SJCRH30 (cell line): Measurements from ENCODE around the gene PDIA4. TPM values are rescaled to one million over a fixed set of nuclear protein-coding genes. Genes with fewer than 3 reads are reported as not detected.
A peak's percentile ranks its signal among the peaks of the same experiment; 100 is the strongest.
"Not testable (repeated sequence)": the region's sequence is repeated elsewhere in the genome, so short reads cannot be mapped to it uniquely, and the experiment has no call there.

Experiments used
- DNase-seq, 2 experiments: peaks; one replicate each; pipeline ENCODE4 v3.0.0-alpha.2; 2015 to 2020
- H3K27ac ChIP-seq: fragments of 250-450 bp; sonication (Bioruptor Pico); 2 replicates; pipeline ENCODE4 v1.5.1; 2020; ENCODE audit warnings: mild to moderate bottlenecking, moderate library complexity
- H3K27me3 ChIP-seq: fragments of 250-450 bp; sonication (Bioruptor Pico); 2 replicates; pipeline ENCODE4 v1.5.1; 2020; ENCODE audit warnings: mild to moderate bottlenecking, moderate library complexity
- H3K36me3 ChIP-seq: fragments of 250-450 bp; sonication (Bioruptor Pico); 2 replicates; pipeline ENCODE4 v1.5.1; 2020; ENCODE audit warnings: mild to moderate bottlenecking, moderate library complexity
- H3K4me1 ChIP-seq: fragments of 250-450 bp; sonication (Bioruptor Pico); 2 replicates; pipeline ENCODE4 v1.5.1; 2020; ENCODE audit warnings: mild to moderate bottlenecking, moderate library complexity
- H3K4me3 ChIP-seq: fragments of 250-450 bp; sonication (Bioruptor Pico); 2 replicates; pipeline ENCODE4 v1.5.1; 2020; ENCODE audit warnings: mild to moderate bottlenecking, moderate library complexity
- H3K9me3 ChIP-seq: fragments of 250-450 bp; sonication (Bioruptor Pico); replicated peaks from 2 replicates; pipeline ENCODE4 v1.5.1; 2020; ENCODE audit warnings: mild to moderate bottlenecking, moderate library complexity
- total RNA-seq: library from RNA; depleted of rRNA; stranded (reverse); fragments of >200 nt; shearing (Covaris generic); gene quantifications from 2 replicates; pipeline ENCODE4 v1.2.3, GENCODE V29; 2014

The PDIA4 gene
- total RNA-seq, 1 experiment from 2014 or later, result 222 TPM

DNA sequence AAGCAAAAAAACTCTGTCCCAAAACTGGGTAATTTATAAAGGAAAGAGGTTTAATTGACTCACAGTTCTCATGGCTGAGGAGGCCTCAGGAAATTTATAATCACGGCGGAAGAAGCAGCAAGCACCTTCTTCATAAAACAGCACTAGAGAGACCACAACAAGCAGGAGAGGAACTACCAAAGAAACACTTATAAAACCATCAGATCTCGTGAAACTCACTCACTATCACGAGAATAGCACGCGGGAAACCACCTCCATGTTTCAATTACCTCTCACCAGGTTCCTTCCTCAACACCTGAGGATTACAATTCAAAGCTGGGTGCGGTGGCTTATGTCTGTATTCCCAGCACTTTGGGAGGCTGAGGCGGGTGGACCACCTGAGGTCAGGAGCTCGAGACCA lies 48.5 kb downstream of the PDIA4 start:
- Histone ChIP-seq H3K9me3 (no peaks in the 10 kb centered on the region), H3K4me3 (no peak overlapping the region), H3K27ac (no peak overlapping the region), H3K27me3 (no peaks in the 10 kb centered on the region), H3K4me1 (no peaks in the 10 kb centered on the region; the same call in 1 of the 2 replicates), H3K36me3 (no peaks in the 10 kb centered on the region)
- no peak for DNase-seq

DNA sequence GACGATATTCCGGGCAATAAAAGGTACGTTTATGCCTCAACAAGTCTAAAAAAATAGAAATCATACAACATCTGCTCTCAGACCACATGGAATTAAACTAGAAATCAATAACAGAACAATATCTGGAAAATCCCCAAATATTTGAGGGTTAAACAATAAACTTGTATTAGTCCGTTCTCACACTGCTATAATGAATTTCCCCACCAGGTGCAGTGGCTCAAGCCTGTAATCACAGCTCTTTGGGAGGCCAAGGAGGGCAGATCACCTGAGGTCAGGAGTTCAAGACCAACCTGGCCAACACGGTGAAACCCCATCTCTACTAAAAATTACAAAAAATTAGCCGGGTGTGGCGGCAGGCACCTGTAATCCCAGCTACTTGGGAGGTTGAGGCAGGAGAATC lies 49.2 kb downstream of the PDIA4 start:
- not testable (repeated sequence) for H3K27ac ChIP-seq, DNase-seq

DNA sequence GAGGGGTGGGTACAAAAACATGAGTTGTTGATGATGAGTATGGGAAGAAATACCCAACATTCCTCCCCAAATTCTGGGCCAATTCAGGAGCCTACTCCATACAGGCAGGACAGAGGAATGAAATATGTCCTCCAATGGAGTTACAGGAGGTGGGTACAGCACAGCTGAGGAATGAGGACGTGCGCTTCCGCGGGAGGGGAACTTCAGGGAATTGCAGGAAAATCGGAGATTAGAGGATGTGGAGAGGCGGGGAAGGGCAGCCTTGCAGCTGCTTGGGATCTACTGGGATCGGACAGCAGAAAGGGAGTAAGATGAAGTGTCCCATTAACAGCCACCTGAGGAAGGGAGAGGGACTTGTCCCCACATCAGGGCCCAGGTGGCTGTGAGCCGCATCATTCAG lies 50.2 kb downstream of the PDIA4 start:
- no peaks in the 10 kb centered on the region for H3K27me3 ChIP-seq
- no peaks in the 10 kb centered on the region for H3K36me3 ChIP-seq
- H3K9me3 ChIP-seq, result no peaks in the 10 kb centered on the region
- peak overlapping the region; percentile 31 for H3K4me3 ChIP-seq
- H3K27ac ChIP-seq, result no peak overlapping the region
- peak; percentile 60 to 73 for DNase-seq
- H3K4me1 ChIP-seq, result no peaks in the 10 kb centered on the region; the same call in 1 of the 2 replicates

More for the DNA sequence above, 49.2 kb downstream of the PDIA4 start:
- H3K9me3 ChIP-seq, H3K4me1 ChIP-seq, H3K4me3 ChIP-seq, H3K36me3 ChIP-seq, H3K27me3 ChIP-seq: not testable (repeated sequence)

DNA sequence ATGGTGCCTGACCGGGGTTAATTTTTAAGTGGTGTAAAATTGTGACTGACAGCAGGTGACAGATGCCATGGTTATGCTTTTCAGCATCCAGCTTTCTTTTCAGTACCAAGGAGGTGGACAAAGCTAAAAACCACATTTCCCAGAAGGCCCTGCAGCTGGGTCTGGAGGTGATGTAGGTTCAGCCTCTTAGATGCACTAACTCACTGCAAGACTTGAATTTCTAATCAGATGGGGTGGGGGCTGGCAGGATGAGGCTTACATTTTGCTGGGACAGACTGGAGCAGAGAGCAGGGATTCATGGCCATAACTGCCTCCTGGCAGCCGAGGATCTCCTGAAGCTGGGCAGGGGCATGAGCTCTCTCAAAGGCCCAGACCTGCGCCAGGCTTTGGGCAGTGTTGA lies 52.4 kb downstream of the PDIA4 start:
- no peak overlapping the region for H3K27ac ChIP-seq
- no peaks in the 10 kb centered on the region for H3K4me1 ChIP-seq
- H3K9me3 ChIP-seq, result no peaks in the 10 kb centered on the region
- H3K27me3 ChIP-seq, result no peaks in the 10 kb centered on the region
- H3K36me3 ChIP-seq, result no peaks in the 10 kb centered on the region
- DNase-seq, result peak; percentile 21 to 40
- no peak overlapping the region for H3K4me3 ChIP-seq

DNA sequence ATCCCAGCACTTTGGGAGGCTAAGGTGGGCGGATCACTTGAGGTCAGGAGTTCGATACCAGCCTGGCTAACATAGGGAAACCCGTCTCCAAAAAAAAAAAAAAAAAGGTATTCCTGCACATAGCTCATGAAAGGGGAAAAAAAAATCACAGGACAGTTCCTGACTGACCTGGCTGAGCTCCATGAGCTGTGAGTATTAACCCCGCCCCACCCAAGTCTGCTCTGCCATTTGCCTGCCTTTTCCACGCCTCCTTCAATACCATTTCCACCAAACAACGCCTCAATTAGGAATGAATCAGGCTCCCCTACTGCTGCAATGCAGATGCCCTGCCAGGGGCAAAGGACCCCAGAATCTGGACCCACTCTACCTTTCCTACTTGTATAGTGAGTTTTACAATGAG lies 55.0 kb downstream of the PDIA4 start:
- Histone ChIP-seq H3K4me1 (no peaks in the 10 kb centered on the region), H3K27ac (no peak overlapping the region), H3K4me3 (no peak overlapping the region), H3K27me3 (no peaks in the 10 kb centered on the region), H3K9me3 (no peaks in the 10 kb centered on the region), H3K36me3 (no peaks in the 10 kb centered on the region)
- no peak for DNase-seq

DNA sequence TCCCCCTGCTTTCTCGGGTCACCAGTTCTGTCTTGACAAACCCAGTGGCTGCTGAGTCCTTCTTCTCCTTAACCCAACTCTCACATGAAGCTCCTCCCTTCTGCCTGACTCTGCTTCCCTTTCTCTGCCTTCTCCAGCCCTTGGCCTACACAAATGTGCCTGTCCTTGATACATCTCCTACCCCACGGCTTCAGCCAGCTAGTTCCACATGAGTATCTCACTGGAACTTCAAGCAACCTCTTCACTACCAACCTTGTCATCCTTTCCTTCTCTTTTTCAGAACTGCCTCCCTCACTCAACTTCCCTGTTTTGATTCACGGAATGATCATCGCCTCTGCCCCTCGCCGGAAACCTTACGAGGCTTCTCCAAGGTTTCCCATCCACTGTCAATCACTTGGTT lies 55.9 kb downstream of the PDIA4 start:
- no peak for DNase-seq
- Histone ChIP-seq H3K4me3 (no peak overlapping the region), H3K36me3 (no peaks in the 10 kb centered on the region), H3K27ac (no peak overlapping the region), H3K9me3 (no peaks in the 10 kb centered on the region), H3K4me1 (no peaks in the 10 kb centered on the region), H3K27me3 (no peaks in the 10 kb centered on the region)

DNA sequence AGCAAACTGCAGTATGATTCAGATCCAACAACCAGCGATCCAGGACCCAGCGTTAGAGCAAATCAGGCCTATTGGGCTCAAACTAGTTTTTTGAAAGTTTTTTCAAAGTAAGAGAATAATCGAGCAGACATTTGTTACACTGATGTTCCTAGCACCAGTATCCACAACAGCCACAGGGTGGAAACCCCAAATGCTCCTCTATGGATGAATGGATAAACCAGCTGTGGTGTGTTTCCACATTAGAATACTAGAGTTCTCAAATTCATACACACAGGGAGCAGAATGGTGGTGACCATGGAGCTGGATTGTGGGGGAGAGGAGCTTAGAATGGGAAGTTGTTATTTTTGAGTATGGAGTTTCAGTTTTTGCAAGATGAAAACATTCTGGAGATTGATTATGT lies 60.7 kb downstream of the PDIA4 start:
- no peaks in the 10 kb centered on the region for H3K9me3 ChIP-seq
- H3K36me3 ChIP-seq, result no peaks in the 10 kb centered on the region

DNA sequence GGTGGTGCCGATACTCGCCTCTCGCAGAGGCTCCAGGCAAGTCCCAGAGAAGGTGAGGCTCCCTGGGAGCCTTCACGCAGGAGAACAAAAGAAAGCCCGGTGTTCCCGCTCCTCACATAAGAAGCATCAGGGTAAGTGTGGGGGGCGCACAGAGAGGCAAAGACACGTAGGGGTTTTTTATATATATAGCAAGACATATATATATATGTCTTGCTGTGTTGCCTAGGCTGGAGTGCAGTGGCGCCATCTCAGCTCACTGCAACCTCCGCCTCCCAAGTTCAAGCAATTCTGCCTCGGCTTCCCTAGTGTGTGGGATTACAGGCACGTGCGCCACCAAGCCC lies 61.3 kb downstream of the PDIA4 start:
- Histone ChIP-seq H3K4me1 (peaks cover 4% of the 10 kb centered on the region; the same call in 1 of the 2 replicates), H3K27me3 (no peaks in the 10 kb centered on the region), H3K27ac (no peak overlapping the region), H3K9me3 (no peaks in the 10 kb centered on the region), H3K36me3 (no peaks in the 10 kb centered on the region), H3K4me3 (peak overlapping the region; percentile 28)
- no peak for DNase-seq

More for the DNA sequence above, 60.7 kb downstream of the PDIA4 start:
- H3K27me3 ChIP-seq, result no peaks in the 10 kb centered on the region
- H3K4me3 ChIP-seq, result no peak overlapping the region
- no peaks in the 10 kb centered on the region for H3K4me1 ChIP-seq
- no peak for DNase-seq
- no peak overlapping the region for H3K27ac ChIP-seq

DNA sequence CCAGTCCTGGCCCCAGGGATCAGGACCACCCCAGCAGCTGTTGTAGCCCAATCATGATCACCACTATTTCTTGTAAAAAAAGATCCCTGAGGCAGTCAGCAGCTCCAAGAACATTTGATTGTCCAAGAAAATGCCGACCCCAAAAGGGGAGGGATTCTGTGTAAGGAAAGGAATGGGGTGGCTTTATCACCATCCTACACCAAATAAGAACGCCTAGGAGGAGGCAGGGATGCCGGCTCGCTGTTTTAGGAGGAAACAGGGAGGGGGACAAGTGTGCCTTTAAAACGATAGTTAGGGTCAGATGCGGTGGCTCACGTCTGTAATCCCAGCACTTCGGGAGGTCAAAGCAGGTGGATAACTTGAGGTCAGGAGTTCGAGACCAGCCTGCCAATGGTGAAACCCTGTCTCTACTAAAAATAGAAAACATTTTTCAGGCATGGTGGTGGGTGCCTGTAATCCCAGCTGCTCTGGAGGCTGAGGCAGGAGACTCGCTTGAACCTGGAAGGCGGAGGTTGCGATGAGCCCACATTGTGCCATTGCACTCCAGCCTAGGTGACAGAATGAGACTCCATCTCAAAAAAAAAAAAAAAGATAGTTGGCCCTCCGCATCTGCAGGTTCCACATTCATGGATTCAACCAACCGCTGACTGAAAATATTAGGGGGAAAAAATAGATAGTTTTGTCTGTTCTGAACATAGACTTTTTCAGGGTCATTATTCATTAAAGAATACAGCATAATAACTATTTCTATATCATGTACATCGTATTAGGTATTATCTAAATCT lies 63.6 kb downstream of the PDIA4 start:
- peak; percentile 36 to 65 for DNase-seq
- no peak overlapping the region for H3K27ac ChIP-seq

DNA sequence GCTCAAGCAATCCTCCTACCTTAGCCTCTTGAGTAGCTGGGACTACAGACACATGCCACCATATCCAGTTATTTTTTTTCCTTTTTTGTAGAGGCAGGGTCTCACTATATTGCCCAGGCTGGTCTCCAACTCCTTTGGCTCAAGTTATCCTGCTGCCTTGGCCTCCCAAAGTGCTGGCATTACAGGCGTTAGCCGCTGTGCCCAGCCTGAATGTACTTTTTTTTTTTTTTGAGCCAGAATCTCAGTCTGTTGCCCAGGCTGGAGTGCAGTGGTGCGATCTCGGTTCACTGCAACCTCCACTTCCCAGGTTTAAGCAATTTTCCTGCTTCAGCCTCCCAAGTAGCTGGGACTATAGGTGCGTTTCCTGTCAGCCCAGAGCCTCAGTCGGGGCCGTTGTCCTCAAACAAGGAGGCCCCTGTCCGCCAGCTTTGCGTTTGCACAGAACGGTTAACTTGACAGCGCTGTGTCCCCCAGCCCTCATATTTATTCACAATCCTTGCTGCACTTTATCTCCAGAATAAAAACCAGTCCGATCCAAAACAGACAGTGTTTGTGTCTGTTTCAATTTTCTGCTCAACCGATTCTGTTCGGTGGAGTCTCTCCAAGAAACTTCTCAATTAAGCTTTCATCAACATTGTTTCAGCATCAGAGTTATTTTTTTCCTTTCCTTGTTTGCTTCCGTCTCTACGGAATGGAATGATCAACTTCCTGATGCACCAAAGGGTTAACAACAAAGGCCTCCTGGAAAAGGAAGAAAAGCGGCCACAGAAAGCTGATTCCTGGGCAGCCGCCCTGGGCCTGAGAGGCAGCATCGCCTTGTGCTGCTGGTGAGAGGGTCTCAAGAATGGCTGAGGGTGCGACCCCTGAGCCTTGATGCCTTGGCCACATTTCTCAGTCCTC lies 64.5 kb downstream of the PDIA4 start:
- Histone ChIP-seq H3K27me3 (peaks cover 5% of the 10 kb centered on the region; the same call in 1 of the 2 replicates), H3K27ac (no peak overlapping the region; the same call in 1 of the 2 replicates), H3K4me3 (peak overlapping the region; percentile 61), H3K9me3 (no peaks in the 10 kb centered on the region), H3K4me1 (peaks cover 4% of the 10 kb centered on the region; the same call in 1 of the 2 replicates), H3K36me3 (no peaks in the 10 kb centered on the region)
- DNase-seq, result peak; percentile 34 to 63

More for the DNA sequence above, 63.6 kb downstream of the PDIA4 start:
- H3K4me3 ChIP-seq, result peak overlapping the region; percentile 61
- H3K36me3 ChIP-seq, result no peaks in the 10 kb centered on the region
- no peaks in the 10 kb centered on the region for H3K9me3 ChIP-seq
- no peaks in the 10 kb centered on the region; the same call in 1 of the 2 replicates for H3K27me3 ChIP-seq
- peaks cover 4% of the 10 kb centered on the region; the same call in 1 of the 2 replicates for H3K4me1 ChIP-seq

DNA sequence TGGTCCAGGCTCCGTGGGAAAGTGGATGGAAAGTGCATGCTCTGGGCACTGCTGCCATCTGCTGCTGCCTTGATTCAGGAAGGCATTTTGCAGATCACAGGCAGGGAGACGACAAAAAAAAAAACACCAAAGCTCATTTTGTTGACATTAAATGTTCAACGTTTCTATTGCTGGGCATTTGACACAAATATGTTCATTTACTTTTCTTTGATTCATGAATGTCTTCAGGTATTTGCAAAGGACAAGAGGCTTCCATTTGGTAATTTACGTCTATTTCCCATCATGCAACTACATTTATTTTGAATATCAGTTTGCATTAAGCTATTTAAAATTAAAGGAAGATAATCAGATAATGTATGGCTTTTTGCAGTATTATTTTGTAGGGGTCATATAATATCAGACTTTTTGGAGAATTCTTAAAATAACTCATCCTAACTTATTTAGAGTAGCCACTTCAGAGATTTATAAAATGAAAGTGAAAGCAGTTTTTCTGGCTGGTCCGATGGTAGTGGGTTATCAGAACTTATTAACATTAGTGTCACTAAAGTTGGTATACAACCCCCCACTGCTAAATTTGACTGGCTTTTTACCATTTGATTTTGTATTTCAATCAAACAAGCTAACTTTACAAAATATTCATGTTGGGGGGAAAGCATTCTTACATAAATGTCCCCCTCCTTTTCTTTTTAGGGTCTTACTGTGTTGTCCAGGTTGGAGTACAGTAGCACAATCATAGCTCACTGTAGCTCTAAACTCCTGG lies 65.3 kb downstream of the PDIA4 start:
- H3K4me1 ChIP-seq, result peaks cover 4% of the 10 kb centered on the region; the same call in 1 of the 2 replicates
- peak overlapping the region; percentile 53 for H3K27ac ChIP-seq
- peaks cover 8% of the 10 kb centered on the region; the same call in 1 of the 2 replicates for H3K27me3 ChIP-seq
- no peaks in the 10 kb centered on the region for H3K36me3 ChIP-seq
- peak; percentile 62 to 81 for DNase-seq
- no peaks in the 10 kb centered on the region for H3K9me3 ChIP-seq
- peak overlapping the region; percentile 61 for H3K4me3 ChIP-seq

DNA sequence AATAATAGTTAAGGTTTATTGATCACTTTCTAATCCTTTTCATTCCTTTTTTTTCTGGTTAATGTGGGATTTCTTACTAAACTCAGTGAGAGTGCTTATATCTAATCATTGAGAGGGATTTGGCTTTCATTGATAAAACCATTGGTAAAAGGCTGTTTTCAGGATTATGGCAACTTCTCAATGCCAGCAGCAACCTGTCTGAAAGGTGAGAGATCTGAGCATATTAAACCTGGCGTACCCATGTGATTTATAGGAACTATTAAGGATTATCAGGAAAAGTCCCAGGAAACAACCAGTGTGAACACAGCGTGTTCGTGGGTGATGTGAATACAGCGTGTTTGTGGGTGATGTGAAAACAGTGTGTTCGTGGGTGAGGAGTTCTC lies 65.9 kb downstream of the PDIA4 start:
- Histone ChIP-seq H3K36me3 (no peaks in the 10 kb centered on the region), H3K4me3 (peak overlapping the region; percentile 61), H3K27me3 (peaks cover 8% of the 10 kb centered on the region; the same call in 1 of the 2 replicates), H3K4me1 (peaks cover 4% of the 10 kb centered on the region; the same call in 1 of the 2 replicates), H3K9me3 (no peaks in the 10 kb centered on the region), H3K27ac (no peak overlapping the region)
- DNase-seq, result no peak

DNA sequence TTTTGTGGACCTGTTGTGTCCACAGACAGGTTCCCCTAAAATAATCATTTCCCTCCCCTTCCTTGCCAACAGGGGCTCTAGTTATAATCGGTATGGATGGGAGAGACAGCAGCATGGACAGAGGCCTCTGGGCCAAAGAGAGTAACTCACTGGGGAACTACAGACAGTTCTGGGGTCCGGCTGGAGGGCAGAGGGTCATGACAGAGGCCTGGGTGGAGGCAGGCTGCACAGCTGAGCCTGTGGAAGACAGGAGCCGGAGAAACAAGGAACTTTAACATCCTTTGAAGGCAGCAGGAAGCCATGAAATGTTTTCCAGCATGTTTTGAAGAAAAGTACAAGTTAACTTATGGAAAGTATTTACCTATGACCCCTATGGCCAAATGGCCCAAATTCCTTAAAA lies 68.6 kb downstream of the PDIA4 start:
- H3K4me1 ChIP-seq, result peaks cover 4% of the 10 kb centered on the region; the same call in 1 of the 2 replicates
- no peaks in the 10 kb centered on the region for H3K9me3 ChIP-seq
- no peak overlapping the region for H3K4me3 ChIP-seq
- H3K36me3 ChIP-seq, result no peaks in the 10 kb centered on the region
- H3K27me3 ChIP-seq, result peaks cover 8% of the 10 kb centered on the region; the same call in 1 of the 2 replicates
- no peak for DNase-seq
- no peak overlapping the region for H3K27ac ChIP-seq

DNA sequence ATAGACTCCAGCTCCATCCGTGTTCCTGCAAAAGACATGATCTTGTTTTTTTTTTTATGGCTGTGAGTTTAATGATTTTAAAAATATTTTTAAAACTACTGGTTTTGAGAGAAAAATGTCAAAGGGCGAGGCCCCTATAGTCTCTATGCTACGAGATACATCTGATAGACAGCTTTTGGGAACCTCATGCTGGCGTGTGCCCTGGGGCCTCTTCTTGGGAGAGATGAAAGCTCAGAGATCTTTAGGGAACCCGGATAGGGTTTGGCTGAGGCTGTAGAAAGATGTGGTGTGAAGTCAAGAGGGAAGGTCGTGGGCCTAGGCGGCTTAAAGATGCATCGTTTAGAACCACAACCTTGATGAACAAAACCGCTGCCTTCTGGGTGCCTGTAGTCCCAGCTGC lies 70.2 kb downstream of the PDIA4 start:
- Histone ChIP-seq H3K4me1 (peaks cover 4% of the 10 kb centered on the region; the same call in 1 of the 2 replicates), H3K9me3 (no peaks in the 10 kb centered on the region), H3K27me3 (peaks cover 8% of the 10 kb centered on the region), H3K27ac (no peak overlapping the region), H3K4me3 (no peak overlapping the region), H3K36me3 (no peaks in the 10 kb centered on the region)
- no peak for DNase-seq
